ENCODE measurements around the gene SYTL1.
"Not testable (repeated sequence)": the region's sequence is repeated elsewhere in the genome, so short reads cannot be mapped to it uniquely, and the experiment has no call there.

The SYTL1 gene

GRCh38 chr1:27366113-27366410, 24.2 kb downstream of the SYTL1 start:
- DNase-seq, result no peak

DNA sequence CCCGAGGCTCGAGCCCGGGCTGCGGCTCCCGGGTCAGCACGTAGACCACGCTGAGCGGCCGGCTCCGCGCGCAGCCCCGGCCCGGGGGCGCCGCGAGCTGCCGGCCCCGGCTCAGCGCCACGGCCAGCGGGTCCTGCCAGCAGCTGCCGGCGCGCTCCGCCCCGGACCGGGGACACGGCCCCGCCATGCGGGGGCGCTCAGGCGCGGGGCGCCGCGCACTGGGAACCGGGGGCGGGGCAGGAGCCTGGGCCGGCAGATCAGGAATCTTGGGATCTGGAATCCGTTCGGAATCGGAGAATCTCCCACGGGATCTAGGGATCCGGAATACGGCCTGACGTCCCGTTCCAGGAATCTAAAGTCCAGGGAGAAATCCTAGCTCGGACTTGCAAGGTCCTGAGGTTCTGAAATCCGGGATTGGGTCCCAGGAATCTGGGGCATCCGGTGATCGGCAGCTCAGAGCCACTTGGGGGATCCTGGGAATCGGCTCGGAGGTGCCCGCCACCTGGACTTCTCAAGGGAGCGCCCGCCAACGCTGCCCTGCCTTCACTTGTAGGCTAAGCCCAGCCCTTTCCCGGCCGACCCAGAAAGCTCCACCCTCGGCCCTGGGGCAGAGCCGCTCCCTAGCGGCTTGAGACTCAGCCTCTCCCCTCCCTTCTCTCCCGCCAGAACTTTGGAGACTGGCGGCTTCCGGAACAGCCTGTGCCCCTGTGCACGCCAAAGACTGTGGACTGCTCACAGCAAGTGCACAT, 24.8 kb downstream of the SYTL1 start, which contains the start of gene MAP3K6:
Gene MAP3K6, minus strand, starts transcription at position 551 of the 749 bp plus-strand sequence. Its CDS starts 364 bp downstream, at position 187.
- no peak for DNase-seq

DNA sequence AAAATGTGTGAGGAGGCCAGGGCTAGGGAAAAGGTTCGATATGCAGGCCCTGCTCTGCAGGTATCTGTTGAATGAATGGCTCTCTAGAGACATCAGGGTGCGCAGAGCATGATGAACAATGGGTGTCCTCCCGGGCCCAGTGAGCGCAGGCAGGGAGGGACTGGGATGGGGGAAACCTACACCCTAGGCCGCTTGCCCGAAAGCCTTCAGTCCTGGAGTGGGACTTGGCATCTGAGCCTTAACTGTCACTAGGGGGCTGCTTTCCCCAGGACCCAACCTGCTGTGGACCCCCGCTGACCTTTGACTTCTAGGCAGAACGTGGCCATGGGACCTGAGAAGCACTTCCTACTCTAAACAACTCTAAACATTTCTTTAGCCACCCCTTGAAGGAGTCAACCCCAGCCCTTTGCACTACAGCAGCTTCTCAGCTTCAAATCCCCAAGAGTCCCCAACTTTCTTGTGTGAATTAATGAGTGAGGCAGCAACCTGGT, 25.4 kb downstream of the SYTL1 start:
- DNase-seq, result no peak

DNA sequence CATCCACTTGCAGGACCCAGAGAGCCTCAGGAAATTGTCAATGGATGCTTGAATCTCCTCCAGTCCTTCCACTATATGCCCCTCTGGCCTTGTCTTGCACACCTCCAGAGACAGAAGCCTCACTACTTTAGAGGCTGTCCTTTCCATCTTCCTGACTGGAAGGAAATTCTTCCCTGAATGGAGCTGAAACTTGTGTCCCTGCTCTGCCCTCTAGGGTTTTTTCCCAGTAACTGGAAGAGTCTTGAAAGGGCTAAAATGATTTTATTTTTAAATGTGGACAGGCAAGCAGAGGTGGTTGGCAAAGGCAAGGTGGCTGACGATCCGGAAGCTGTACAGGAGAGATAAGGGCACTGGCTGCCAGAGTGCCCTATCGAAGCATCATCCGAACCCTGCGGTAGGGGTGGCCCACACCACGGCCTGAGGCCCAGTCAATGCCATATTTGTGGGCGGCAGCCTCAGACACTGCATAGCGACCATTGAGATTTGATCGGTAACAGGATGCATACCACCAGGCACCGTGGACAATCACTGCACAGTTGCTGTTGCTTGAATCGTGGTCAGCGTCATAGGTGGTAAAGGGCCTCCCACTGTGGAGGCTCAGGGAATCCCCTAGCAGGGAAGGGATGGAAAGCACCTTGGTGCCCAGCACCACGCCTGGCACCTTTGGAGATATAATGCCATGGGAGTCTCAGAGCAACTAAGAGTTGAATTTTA, 27.2 kb downstream of the SYTL1 start:
- no peak for DNase-seq

DNA sequence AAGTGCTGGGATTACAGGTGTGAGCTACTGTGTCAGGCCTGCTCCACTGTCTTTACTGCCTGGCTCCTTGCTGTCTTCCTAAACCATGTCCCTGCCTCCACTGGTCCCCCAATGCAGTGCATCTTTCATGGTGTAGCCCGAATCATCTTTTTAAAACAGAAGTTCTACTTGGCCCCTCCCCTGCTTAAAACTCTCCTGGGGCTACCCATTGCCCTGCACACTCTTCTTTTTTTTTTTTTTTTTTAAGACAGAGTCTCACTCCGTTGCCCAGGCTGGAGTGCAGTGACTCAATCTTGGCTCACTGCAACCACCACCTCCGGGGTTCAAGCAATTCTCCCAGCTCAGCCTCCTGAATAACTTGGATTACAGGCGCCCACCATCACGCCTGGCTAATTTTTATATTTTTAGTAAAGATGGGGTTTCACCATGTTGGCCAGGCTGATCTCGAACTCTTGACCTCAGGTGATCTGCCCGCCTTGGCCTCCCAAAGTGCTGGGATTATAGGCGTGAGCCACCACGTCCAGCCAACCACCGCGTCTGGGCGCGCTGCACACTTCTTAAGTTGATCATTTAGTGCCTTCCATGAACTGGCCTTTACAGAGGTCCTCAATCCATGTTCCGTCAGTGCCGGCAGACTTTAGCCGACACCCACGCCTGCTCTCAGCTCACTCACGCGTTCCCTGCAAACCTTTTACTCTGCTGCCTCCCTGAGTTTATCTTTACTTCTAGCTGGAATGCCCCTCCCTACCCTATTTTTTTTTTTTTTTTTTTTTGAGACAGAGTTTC, 30.4 kb downstream of the SYTL1 start:
- DNase-seq, result no peak

DNA sequence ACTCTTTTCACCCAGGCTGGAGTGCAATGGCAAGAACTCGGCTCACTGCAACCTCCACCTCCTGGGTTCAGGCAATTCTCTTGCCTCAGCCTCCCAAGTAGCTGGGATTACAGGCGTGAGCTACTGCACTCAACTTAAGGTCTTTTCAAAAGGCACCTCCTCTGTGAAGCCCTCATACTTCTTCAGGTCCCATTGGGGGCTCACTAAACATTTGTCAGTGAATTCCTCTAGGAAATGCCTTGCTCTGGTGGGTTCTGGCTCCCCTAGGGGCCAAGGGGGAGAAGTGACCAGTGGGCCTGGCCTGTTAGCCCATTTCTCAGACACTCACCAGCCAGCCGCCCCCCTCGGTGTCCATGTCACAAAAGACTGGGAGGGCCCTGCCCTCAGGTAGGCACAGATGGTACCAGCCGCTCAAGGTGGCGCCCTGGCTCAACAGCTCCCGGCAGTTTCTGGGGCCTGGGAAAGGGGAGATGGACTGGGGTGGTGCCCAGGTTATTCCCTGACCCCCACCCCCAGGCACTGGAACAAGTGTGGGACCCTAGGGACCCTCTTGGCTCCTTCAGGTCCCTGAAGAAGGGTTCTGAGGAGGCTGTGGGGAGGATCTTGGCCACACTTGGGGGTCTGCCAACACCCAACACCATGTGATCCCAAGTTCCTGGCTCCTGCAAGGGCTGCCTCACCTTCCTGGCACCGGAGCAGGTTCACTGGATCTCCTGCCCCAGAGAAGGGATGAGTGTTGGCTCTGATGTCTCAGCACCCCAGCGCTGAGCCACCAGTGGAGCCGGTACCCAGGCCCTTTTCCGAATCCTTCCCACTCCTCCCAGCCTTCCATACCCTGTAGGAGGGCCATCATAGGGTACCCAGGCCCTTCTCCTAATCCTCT, 31.2 kb downstream of the SYTL1 start:
- no peak for DNase-seq

- DNase-seq, result no peak
Measured at GRCh38 chr1:27374362-27375086, 32.7 kb downstream of the SYTL1 start, which contains the start of gene FCN3. TSS of gene FCN3 (minus strand) at chr1:27374824. CDS start at chr1:27374818, 6 bp downstream.

GRCh38 chr1:27377760-27378495, 36.1 kb downstream of the SYTL1 start:
- DNase-seq, result no peak

- no peak for DNase-seq
Measured at GRCh38 chr1:27379564-27380122, 37.8 kb downstream of the SYTL1 start.

GRCh38 chr1:27380224-27380623, 38.4 kb downstream of the SYTL1 start:
- DNase-seq, result no peak

- DNase-seq, result no peak
Measured at GRCh38 chr1:27380766-27381733, 39.2 kb downstream of the SYTL1 start.

DNA sequence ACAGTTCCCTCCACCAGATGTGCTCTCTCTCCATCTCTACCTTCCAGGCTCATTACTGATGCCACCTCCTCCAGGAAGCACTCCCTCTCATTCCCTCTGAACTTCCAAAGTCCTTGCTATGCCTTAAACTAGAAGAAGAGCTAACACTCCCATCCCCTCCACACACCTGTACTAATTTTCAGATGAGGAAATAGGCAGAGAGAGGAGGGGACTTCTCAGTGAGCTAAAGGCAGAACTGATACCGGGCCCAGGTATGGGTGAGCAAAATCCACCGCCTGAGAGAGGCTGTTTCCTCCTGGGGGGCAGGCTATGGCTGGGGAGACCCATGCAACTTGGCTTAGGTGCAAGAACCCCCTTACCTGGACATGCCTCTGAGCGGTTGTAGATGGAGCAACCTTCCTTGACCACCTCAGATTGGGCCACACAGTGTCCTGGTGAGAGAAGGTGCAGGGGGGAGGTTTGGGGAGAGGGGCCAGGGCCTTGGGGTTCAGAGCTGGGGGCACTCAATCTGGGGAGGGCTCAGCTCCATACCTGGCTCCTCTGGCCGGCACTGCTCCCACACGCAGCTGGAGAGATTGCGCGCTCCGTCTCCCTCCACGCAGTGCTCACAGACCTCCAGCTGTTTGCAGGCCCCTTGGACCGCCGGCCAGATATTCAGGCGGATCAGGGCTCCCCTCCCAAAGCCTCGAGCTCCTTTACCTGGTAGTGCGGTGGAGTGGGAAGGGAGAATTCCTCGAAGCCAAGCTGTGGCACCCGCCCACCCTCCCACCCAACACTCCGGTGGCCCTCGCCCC, 40.3 kb downstream of the SYTL1 start:
- no peak for DNase-seq

GRCh38 chr1:27383039-27383605, 41.3 kb downstream of the SYTL1 start, which contains the start of gene CD164L2:
TSS of gene CD164L2 (minus strand) at chr1:27383333. CDS start at chr1:27383239, 94 bp downstream.
- no peak for DNase-seq

- DNase-seq, result no peak
Measured at GRCh38 chr1:27383661-27384060, 41.8 kb downstream of the SYTL1 start.

DNA sequence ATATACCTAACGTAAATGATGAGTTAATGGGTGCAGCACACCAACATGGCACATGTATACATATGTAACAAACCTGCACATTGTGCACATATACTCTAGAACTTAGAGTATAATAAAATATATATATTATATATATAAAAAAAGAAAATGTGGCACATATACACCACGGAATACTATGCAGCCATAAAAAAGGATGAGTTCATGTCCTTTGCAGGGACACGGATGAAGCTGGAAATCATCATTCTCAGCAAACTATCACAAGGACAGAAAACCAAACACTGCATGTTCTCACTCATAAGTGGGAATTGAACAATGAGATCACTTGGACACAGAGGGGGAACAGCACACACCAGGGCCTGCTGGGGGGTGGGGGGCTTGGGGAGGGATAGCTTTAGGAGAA, 43.0 kb downstream of the SYTL1 start:
- not testable (repeated sequence) for DNase-seq

GRCh38 chr1:27388337-27389005, 46.6 kb downstream of the SYTL1 start:
- peak in 1 of 2 experiments; percentile 51 for DNase-seq

DNA sequence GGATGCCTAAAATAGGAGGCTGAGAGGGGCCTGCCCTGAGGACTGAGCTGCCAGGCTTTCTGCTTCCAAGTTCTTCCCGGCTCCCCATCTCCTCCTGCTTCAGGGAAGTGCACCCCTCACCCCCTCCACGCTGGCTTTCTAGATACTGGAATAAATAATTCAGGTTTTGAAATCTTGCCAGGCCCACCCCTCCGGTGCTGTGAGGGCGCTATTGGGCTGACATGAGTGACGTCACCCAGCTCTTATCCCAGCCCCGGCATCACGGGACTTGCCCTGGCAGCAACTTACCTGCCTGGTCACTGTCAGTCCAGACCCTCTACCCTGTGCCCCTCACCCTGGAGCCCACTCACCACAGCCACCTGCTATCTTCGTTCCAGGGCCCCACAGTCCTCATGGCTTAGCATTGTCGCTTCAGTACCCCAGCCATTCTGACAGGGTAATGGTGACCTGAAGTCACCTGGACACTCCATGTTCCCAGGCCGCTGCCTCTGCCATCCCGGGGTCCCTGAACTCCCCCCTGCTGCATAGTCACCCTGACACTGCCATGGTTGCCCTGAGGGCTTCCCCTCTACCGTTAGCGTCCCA, 49.8 kb downstream of the SYTL1 start:
- peak in 1 of 2 experiments; percentile 37 for DNase-seq

All from cerebellar nuclear complex (tissue), 1 donor.